Large intestine (tissue), 12 donors: Measurements from ENCODE around the gene FTSJ1. TPM values are rescaled to one million over a fixed set of nuclear protein-coding genes. Genes with fewer than 3 reads are reported as not detected.
"Not testable (repeated sequence)": the region's sequence is repeated elsewhere in the genome, so short reads cannot be mapped to it uniquely, and the experiment has no call there.

Experiments used
- DNase-seq, 2 donors: peaks; one replicate each; pipeline versions ENCODE4 v3.0.0 to v3.0.0-alpha.2; 2013
- H3K27ac ChIP-seq: one replicate; pipeline ENCODE4 v1.5.1; 2013; ENCODE audit warnings: low read length
- H3K27me3 ChIP-seq: 2 replicates; pipeline ENCODE4 v1.6.1; 2013; ENCODE audit warnings: low read length; ENCODE audit not compliant: control insufficient read depth, insufficient read depth
- H3K36me3 ChIP-seq: 2 replicates; pipeline ENCODE4 v1.6.1; 2013; ENCODE audit warnings: low read length; ENCODE audit not compliant: control insufficient read depth, insufficient read depth
- H3K4me1 ChIP-seq: one replicate; pipeline ENCODE4 v1.6.1; 2013; ENCODE audit warnings: low read length; ENCODE audit not compliant: control insufficient read depth, insufficient read depth
- H3K4me3 ChIP-seq: one replicate; pipeline ENCODE4 v1.5.1; 2013; ENCODE audit warnings: low read length
- H3K9me3 ChIP-seq: one replicate; pipeline ENCODE4 v1.6.1; 2013; ENCODE audit warnings: mild to moderate bottlenecking, low read depth, low read length, moderate library complexity; ENCODE audit not compliant: control insufficient read depth
- WGBS: methylation state at CpG from one replicate; pipeline ENCODE4 v1.1.5; 2013; ENCODE audit warnings: low lambda C conversion rate; ENCODE audit not compliant: insufficient coverage; 5-methylcytosine and 5-hydroxymethylcytosine counted together
- long read RNA-seq, 11 donors: transcript quantifications; one replicate each; lab custom pipeline, GENCODE V29; 2026
- polyA plus RNA-seq: library from polyadenylated mRNA; unstranded; fragments of 120-200 nt; gene quantifications from one replicate; pipeline ENCODE4 v1.2.1, GENCODE V29; 2013

FTSJ1 gene
- polyA plus RNA-seq: 21.1 TPM
- long read RNA-seq, donor 1, partial matches to known transcripts: 0 of 2 reads
- long read RNA-seq, donor 1, other reads (novel, unspliced or antisense): 0 of 2 reads
- long read RNA-seq, donor 2, partial matches to known transcripts: 0 of 1 reads
- long read RNA-seq, donor 2, other reads (novel, unspliced or antisense): 0 of 1 reads
- long read RNA-seq, donor 3, partial matches to known transcripts: 0 of 2 reads
- long read RNA-seq, donor 3, other reads (novel, unspliced or antisense): 0 of 2 reads
- long read RNA-seq, donor 4: 0 reads
- long read RNA-seq, donor 5, partial matches to known transcripts: 0 of 1 reads
- long read RNA-seq, donor 5, other reads (novel, unspliced or antisense): 0 of 1 reads
- long read RNA-seq, donor 6, partial matches to known transcripts: 0 of 4 reads
- long read RNA-seq, donor 6, other reads (novel, unspliced or antisense): 0 of 4 reads
- long read RNA-seq, donor 7: 0 reads
- long read RNA-seq, donor 8: 0 reads
- long read RNA-seq, donor 9, partial matches to known transcripts: 0 of 2 reads
- long read RNA-seq, donor 9, other reads (novel, unspliced or antisense): 0 of 2 reads
- long read RNA-seq, donor 10, partial matches to known transcripts: 0 of 2 reads
- long read RNA-seq, donor 10, other reads (novel, unspliced or antisense): 0 of 2 reads
- long read RNA-seq, donor 11: 0 reads

GRCh38 chrX:48475774-48476577 lies at the start of gene FTSJ1:
TSS of gene FTSJ1 (plus strand) at chrX:48476199. CDS start at chrX:48478048, 1,849 bp downstream.
- peak within 1 kb of the TSS; percentile 54 for H3K27ac ChIP-seq

GRCh38 chrX:48427027-48427716 lies 48.8 kb upstream of the FTSJ1 start:
- H3K4me1 ChIP-seq, H3K36me3 ChIP-seq, DNase-seq, H3K27ac ChIP-seq, H3K9me3 ChIP-seq, H3K27me3 ChIP-seq, H3K4me3 ChIP-seq: not testable (repeated sequence)
- WGBS: no CpG with 5 or more reads among the region's 12 CpGs

More at GRCh38 chrX:48475774-48476577, at the start of gene FTSJ1:
- Histone ChIP-seq H3K4me1 (peaks cover 3% of the 10 kb centered on the region), H3K4me3 (peak within 1 kb of the TSS; percentile 78), H3K9me3 (no peaks in the 10 kb centered on the region), H3K36me3 (no peaks in the 10 kb centered on the region), H3K27me3 (no peaks in the 10 kb centered on the region)
- peak; percentile 87 to 90 for DNase-seq
- no CpG with 5 or more reads among the region's 75 CpGs for WGBS

- DNase-seq, H3K27ac ChIP-seq, H3K9me3 ChIP-seq, H3K4me3 ChIP-seq, H3K27me3 ChIP-seq, H3K4me1 ChIP-seq, H3K36me3 ChIP-seq: not testable (repeated sequence)
- no CpG with 5 or more reads among the region's 5 CpGs for WGBS
Observed at GRCh38 chrX:48429606-48430005, 46.4 kb upstream of the FTSJ1 start.

GRCh38 chrX:48430166-48430565 lies 45.8 kb upstream of the FTSJ1 start:
- H3K4me1 ChIP-seq, H3K9me3 ChIP-seq, H3K4me3 ChIP-seq, DNase-seq, H3K27ac ChIP-seq, H3K27me3 ChIP-seq, H3K36me3 ChIP-seq: not testable (repeated sequence)
- WGBS: no CpG with 5 or more reads among the region's 4 CpGs

- H3K27me3 ChIP-seq, H3K4me3 ChIP-seq, H3K36me3 ChIP-seq, DNase-seq, H3K27ac ChIP-seq, H3K4me1 ChIP-seq, H3K9me3 ChIP-seq: not testable (repeated sequence)
- WGBS: no CpG with 5 or more reads among the region's 13 CpGs
Observed at GRCh38 chrX:48433713-48434112, 42.3 kb upstream of the FTSJ1 start.

- H3K4me1 ChIP-seq, H3K4me3 ChIP-seq, H3K36me3 ChIP-seq, H3K27ac ChIP-seq, H3K27me3 ChIP-seq, DNase-seq, H3K9me3 ChIP-seq: not testable (repeated sequence)
- no CpG with 5 or more reads among the region's 6 CpGs for WGBS
Observed at GRCh38 chrX:48447201-48447600, 28.8 kb upstream of the FTSJ1 start.

- H3K4me1 ChIP-seq: no peaks in the 10 kb centered on the region
- no peaks in the 10 kb centered on the region for H3K27me3 ChIP-seq
- H3K4me3 ChIP-seq: no peak overlapping the region
- DNase-seq: no peak
- H3K27ac ChIP-seq: no peak overlapping the region
- no peaks in the 10 kb centered on the region for H3K36me3 ChIP-seq
- H3K9me3 ChIP-seq: no peaks in the 10 kb centered on the region
Observed at GRCh38 chrX:48450076-48450475, 25.9 kb upstream of the FTSJ1 start.

GRCh38 chrX:48451708-48452107 lies 24.3 kb upstream of the FTSJ1 start:
- Histone ChIP-seq H3K4me1 (no peaks in the 10 kb centered on the region), H3K4me3 (no peak overlapping the region)
- no CpG with 5 or more reads among the region's 4 CpGs for WGBS

GRCh38 chrX:48456628-48457331 lies 19.2 kb upstream of the FTSJ1 start:
- peaks cover under 1% of the 10 kb centered on the region for H3K36me3 ChIP-seq
- no CpG with 5 or more reads among the region's 6 CpGs for WGBS
- H3K27me3 ChIP-seq: no peaks in the 10 kb centered on the region
- H3K27ac ChIP-seq: no peak overlapping the region
- H3K4me1 ChIP-seq: no peaks in the 10 kb centered on the region
- no peak overlapping the region for H3K4me3 ChIP-seq
- DNase-seq: no peak
- H3K9me3 ChIP-seq: no peaks in the 10 kb centered on the region

More at GRCh38 chrX:48451708-48452107, 24.3 kb upstream of the FTSJ1 start:
- Histone ChIP-seq H3K27ac (no peak overlapping the region), H3K9me3 (no peaks in the 10 kb centered on the region), H3K36me3 (no peaks in the 10 kb centered on the region), H3K27me3 (no peaks in the 10 kb centered on the region)
- DNase-seq: peak; percentile 38 to 57
